Large intestine (tissue), 3 donors: Measurements from ENCODE around the gene PERCC1. TPM values are rescaled to one million over a fixed set of nuclear protein-coding genes. Genes with fewer than 3 reads are reported as not detected.

Experiments
- DNase-seq, 2 donors: peaks; one replicate each; pipeline versions ENCODE4 v3.0.0 to v3.0.0-alpha.2; 2013
- H3K27ac ChIP-seq: one replicate; pipeline ENCODE4 v1.5.1; 2013; ENCODE audit warnings: low read length
- H3K27me3 ChIP-seq: 2 replicates; pipeline ENCODE4 v1.6.1; 2013; ENCODE audit warnings: low read length; ENCODE audit not compliant: control insufficient read depth, insufficient read depth
- H3K36me3 ChIP-seq: 2 replicates; pipeline ENCODE4 v1.6.1; 2013; ENCODE audit warnings: low read length; ENCODE audit not compliant: control insufficient read depth, insufficient read depth
- H3K4me1 ChIP-seq: one replicate; pipeline ENCODE4 v1.6.1; 2013; ENCODE audit warnings: low read length; ENCODE audit not compliant: control insufficient read depth, insufficient read depth
- H3K4me3 ChIP-seq: one replicate; pipeline ENCODE4 v1.5.1; 2013; ENCODE audit warnings: low read length
- H3K9me3 ChIP-seq: one replicate; pipeline ENCODE4 v1.6.1; 2013; ENCODE audit warnings: mild to moderate bottlenecking, low read depth, low read length, moderate library complexity; ENCODE audit not compliant: control insufficient read depth
- WGBS: methylation state at CpG from one replicate; pipeline ENCODE4 v1.1.5; 2013; ENCODE audit warnings: low lambda C conversion rate; ENCODE audit not compliant: insufficient coverage; 5-methylcytosine and 5-hydroxymethylcytosine counted together
- polyA plus RNA-seq: library from polyadenylated mRNA; unstranded; fragments of 120-200 nt; gene quantifications from one replicate; pipeline ENCODE4 v1.2.1, GENCODE V29; 2013

Gene PERCC1
- polyA plus RNA-seq, 1 donor: 1.3 TPM

GRCh38 chr16:1426734-1427471 lies 4.0 kb upstream of the PERCC1 start:
- no peak overlapping the region for H3K27ac ChIP-seq
- no CpG with 5 or more reads among the region's 42 CpGs for WGBS
- no peaks in the 10 kb centered on the region for H3K36me3 ChIP-seq
- no peak for DNase-seq
- peaks cover 4% of the 10 kb centered on the region for H3K4me1 ChIP-seq
- H3K27me3 ChIP-seq: peaks cover 4% of the 10 kb centered on the region
- no peak overlapping the region for H3K4me3 ChIP-seq
- H3K9me3 ChIP-seq: peaks cover 2% of the 10 kb centered on the region

GRCh38 chr16:1427473-1428461 lies 3.1 kb upstream of the PERCC1 start:
- H3K4me3 ChIP-seq: no peak overlapping the region

GRCh38 chr16:1428511-1428910 lies 2.4 kb upstream of the PERCC1 start:
- Histone ChIP-seq H3K4me1 (peaks cover 4% of the 10 kb centered on the region), H3K27me3 (peaks cover 4% of the 10 kb centered on the region), H3K9me3 (peaks cover 3% of the 10 kb centered on the region), H3K27ac (no peak overlapping the region), H3K4me3 (no peak overlapping the region), H3K36me3 (no peaks in the 10 kb centered on the region)
- no peak for DNase-seq
- no CpG with 5 or more reads among the region's 21 CpGs for WGBS

More at GRCh38 chr16:1427473-1428461, 3.1 kb upstream of the PERCC1 start:
- Histone ChIP-seq H3K36me3 (no peaks in the 10 kb centered on the region), H3K9me3 (no peaks in the 10 kb centered on the region), H3K4me1 (peaks cover 4% of the 10 kb centered on the region), H3K27me3 (peaks cover 4% of the 10 kb centered on the region), H3K27ac (no peak overlapping the region)
- WGBS: no CpG with 5 or more reads among the region's 53 CpGs
- no peak for DNase-seq

DNA sequence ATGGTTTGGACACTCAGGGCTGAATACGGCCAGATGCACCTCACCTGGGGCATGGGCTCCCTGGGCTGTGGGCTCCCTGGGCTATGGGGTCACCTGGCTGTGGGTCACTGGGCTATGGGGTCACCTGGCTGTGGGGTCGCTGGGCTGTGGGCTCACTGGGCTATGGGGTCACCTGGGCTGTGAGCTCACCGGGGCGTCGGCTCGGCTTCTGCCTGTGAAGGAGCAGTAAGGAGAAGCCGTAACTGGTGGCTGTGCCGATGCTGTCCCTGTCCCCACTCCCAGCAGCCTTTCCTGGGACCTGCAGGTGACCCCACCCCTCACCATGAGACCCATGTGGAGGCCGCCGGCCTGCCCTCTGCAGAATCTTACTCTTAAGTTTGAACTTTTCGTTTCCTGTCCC lies 1.9 kb upstream of the PERCC1 start:
- no CpG with 5 or more reads among the region's 11 CpGs for WGBS
- Histone ChIP-seq H3K36me3 (no peaks in the 10 kb centered on the region), H3K27ac (no peak overlapping the region), H3K9me3 (peaks cover 3% of the 10 kb centered on the region), H3K4me1 (peaks cover 4% of the 10 kb centered on the region), H3K4me3 (no peak overlapping the region), H3K27me3 (peaks cover 4% of the 10 kb centered on the region)
- DNase-seq: no peak

GRCh38 chr16:1429631-1430030 lies 1.2 kb upstream of the PERCC1 start:
- no CpG with 5 or more reads among the region's 13 CpGs for WGBS
- Histone ChIP-seq H3K4me1 (peaks cover 4% of the 10 kb centered on the region), H3K4me3 (no peak overlapping the region), H3K27me3 (peaks cover 4% of the 10 kb centered on the region), H3K9me3 (peaks cover 3% of the 10 kb centered on the region), H3K27ac (no peak overlapping the region), H3K36me3 (no peaks in the 10 kb centered on the region)
- no peak for DNase-seq

DNA sequence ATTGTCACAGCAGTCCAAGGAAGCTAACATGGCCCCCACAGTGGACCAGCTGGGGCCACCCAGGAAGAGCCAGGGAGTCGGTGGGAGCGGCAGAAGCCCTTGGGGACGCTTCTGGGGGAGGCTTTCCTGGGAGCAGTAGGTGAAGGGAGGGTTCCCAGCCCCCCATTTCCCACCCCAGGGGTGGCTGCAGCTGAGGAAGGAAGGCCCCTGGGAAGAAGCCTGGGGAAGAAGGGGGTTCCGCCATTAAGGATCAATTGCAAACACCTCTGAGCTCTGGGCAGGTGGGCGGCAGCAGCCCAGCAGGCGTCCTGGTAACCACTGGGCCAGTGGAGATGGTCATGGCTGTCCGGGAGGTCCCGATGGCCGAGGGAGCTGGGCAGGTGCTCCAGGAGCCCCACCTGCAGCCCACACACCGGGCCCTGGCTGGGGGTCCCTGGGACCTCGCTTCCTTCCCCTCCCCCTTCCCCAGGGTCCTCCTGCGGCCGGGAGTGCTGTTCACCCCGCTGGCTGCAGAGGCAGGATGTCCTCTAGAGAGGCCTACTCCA lies 592 bp upstream of the PERCC1 start:
- no peaks in the 10 kb centered on the region for H3K36me3 ChIP-seq
- WGBS: no CpG with 5 or more reads among the region's 14 CpGs
- no peak overlapping the region for H3K27ac ChIP-seq
- H3K27me3 ChIP-seq: peaks cover 4% of the 10 kb centered on the region
- H3K9me3 ChIP-seq: peaks cover 3% of the 10 kb centered on the region
- peaks cover 4% of the 10 kb centered on the region for H3K4me1 ChIP-seq
- DNase-seq: no peak
- no peak overlapping the region for H3K4me3 ChIP-seq

DNA sequence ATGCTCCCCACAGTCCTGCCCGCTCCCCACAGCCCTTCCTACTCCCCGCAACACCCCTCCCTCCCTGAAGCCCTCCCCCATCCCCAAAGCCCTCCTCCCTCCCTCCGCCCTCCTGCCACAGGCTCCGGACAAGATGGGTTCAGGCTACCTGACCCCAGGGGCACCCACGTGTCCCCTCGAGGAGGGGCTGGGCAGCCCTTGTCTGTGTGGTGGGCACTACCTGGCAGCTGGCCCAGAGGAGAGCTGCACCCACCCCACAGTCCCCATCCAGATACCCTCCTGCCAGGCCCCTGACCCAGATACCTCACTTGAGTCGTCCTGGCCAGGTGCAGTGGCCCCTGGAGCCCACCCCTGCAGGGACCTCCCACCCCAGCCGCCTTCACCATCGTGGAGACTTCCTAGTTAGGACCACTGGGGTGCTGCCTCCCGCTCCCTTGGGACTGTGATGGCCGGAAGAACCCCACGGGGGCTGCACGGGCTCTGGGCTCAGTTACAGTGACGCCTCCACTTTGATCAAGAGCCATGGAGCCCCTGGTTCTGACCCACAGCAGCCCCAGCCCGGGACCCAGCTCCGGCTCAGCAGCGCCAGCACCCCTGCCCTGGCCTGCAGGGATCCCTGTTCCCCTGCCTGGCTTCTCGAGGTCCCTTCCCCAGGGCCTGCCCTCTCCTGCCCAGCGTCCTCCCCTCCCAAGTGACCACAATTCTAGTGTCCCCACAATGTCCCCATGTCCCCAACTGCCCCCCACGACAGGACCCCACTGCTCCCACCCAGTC lies 806 bp downstream of the PERCC1 start:
- Histone ChIP-seq H3K4me3 (no peak overlapping the region), H3K27ac (no peak overlapping the region), H3K9me3 (peaks cover 3% of the 10 kb centered on the region), H3K36me3 (no peaks in the 10 kb centered on the region), H3K27me3 (peaks cover 4% of the 10 kb centered on the region), H3K4me1 (peaks cover 4% of the 10 kb centered on the region)
- no CpG with 5 or more reads among the region's 20 CpGs for WGBS
- no peak for DNase-seq

DNA sequence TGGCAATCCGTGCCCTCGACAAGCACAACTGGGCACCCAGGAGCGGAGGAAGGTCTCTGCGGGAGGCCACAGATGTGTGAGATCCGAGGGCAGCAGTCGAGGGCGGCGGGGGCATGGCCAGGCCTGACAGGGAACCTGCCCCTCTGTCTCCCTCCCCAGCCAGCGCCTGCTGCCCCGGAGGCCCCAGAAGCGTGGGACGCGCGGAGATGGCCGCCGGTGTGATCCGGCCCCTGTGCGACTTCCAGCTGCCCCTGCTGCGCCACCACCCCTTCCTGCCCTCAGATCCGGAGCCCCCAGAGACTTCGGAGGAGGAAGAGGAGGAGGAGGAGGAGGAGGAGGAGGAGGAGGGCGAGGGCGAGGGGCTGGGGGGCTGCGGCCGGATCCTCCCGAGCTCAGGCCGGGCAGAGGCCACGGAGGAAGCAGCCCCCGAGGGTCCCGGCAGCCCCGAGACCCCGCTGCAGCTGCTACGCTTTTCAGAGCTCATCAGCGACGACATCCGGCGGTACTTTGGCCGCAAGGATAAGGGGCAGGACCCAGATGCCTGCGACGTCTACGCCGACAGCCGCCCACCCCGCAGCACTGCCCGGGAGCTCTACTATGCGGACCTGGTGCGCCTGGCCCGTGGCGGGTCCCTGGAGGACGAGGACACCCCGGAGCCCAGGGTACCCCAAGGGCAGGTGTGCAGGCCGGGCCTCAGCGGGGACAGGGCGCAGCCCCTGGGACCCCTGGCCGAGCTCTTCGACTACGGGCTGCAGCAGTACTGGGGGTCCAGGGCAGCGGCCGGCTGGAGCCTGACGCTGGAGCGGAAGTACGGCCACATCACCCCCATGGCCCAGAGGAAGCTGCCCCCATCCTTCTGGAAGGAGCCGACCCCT lies 1.7 kb downstream of the PERCC1 start:
- peaks cover 4% of the 10 kb centered on the region for H3K27me3 ChIP-seq
- no CpG with 5 or more reads among the region's 63 CpGs for WGBS
- H3K4me1 ChIP-seq: peaks cover 4% of the 10 kb centered on the region
- H3K27ac ChIP-seq: no peak overlapping the region
- no peak overlapping the region for H3K4me3 ChIP-seq
- H3K36me3 ChIP-seq: no peaks in the 10 kb centered on the region
- DNase-seq: no peak
- H3K9me3 ChIP-seq: peaks cover 3% of the 10 kb centered on the region

- no peaks in the 10 kb centered on the region for H3K36me3 ChIP-seq
- peaks cover 4% of the 10 kb centered on the region for H3K27me3 ChIP-seq
- H3K4me3 ChIP-seq: no peak overlapping the region
- WGBS: no CpG with 5 or more reads among the region's 14 CpGs
- no peak for DNase-seq
- peaks cover 3% of the 10 kb centered on the region for H3K9me3 ChIP-seq
- peaks cover 4% of the 10 kb centered on the region for H3K4me1 ChIP-seq
- no peak overlapping the region for H3K27ac ChIP-seq
Observed at GRCh38 chr16:1433263-1433560, 2.3 kb downstream of the PERCC1 start.
